Measurements from ENCODE around the gene SLC39A9.
"Not testable (repeated sequence)": the region's sequence is repeated elsewhere in the genome, so short reads cannot be mapped to it uniquely, and the experiment has no call there.

Gene SLC39A9

DNA sequence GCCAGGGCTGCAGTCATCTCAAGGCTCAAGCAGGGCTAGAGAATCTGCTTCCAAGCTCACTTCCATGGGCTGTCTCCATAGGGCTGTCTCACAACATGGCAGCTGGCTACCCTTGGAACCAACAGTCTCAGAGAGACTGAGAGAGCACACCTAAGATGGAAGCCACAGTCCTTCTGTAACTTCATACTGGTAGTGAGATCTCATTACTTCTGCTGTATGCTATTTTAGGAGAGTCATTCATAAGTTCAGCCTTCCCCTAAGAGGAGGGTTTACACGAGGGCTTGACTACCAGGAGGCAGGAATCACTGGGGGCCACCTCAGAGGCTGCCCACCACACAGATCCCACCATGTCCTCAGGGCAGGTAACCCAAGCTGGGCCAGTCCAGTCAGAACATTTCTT lies 30.1 kb upstream of the SLC39A9 start:
- H3K9me3 ChIP-seq (ENCODE audit: control insufficient read depth, insufficient read depth, low read length): no peaks in the 10 kb centered on the region
- no peaks in the 10 kb centered on the region for H3K27me3 ChIP-seq (ENCODE audit: control insufficient read depth, insufficient read depth, low read length)
- no peak overlapping the region for H3K4me3 ChIP-seq (ENCODE audit: low read length)
- no peaks in the 10 kb centered on the region for H3K4me1 ChIP-seq (ENCODE audit: control insufficient read depth, insufficient read depth, low read length)
- no CpG with 5 or more reads among the region's 1 CpG for WGBS (ENCODE audit: insufficient coverage, insufficient read length)
- no peak for DNase-seq (ENCODE audit: low read depth, low spot score)
- no peak overlapping the region for H3K27ac ChIP-seq (ENCODE audit: low read length)
- no peaks in the 10 kb centered on the region for H3K36me3 ChIP-seq (ENCODE audit: control insufficient read depth, insufficient read depth, low read length)

- Histone ChIP-seq H3K9me3 (ENCODE audit: control insufficient read depth, insufficient read depth, low read length) (no peaks in the 10 kb centered on the region), H3K27ac (ENCODE audit: low read length) (no peak overlapping the region), H3K4me3 (ENCODE audit: low read length) (no peak overlapping the region), H3K4me1 (ENCODE audit: control insufficient read depth, insufficient read depth, low read length) (no peaks in the 10 kb centered on the region), H3K36me3 (ENCODE audit: control insufficient read depth, insufficient read depth, low read length) (no peaks in the 10 kb centered on the region), H3K27me3 (ENCODE audit: control insufficient read depth, insufficient read depth, low read length) (no peaks in the 10 kb centered on the region)
- no CpG with 5 or more reads among the region's 5 CpGs for WGBS (ENCODE audit: insufficient coverage, insufficient read length)
- no peak for DNase-seq (ENCODE audit: low read depth, low spot score)
Observed at GRCh38 chr14:69370061-69370460, 28.4 kb upstream of the SLC39A9 start.

- no CpG with 5 or more reads among the region's 3 CpGs for WGBS (ENCODE audit: insufficient coverage, insufficient read length)
- peaks cover 4% of the 10 kb centered on the region; the same call in 1 of the 2 replicates for H3K36me3 ChIP-seq (ENCODE audit: control insufficient read depth, insufficient read depth, low read length)
- DNase-seq (ENCODE audit: low read depth, low spot score): no peak
Observed at GRCh38 chr14:69372146-69372545, 26.3 kb upstream of the SLC39A9 start.

GRCh38 chr14:69373104-69373503 lies 25.4 kb upstream of the SLC39A9 start:
- Histone ChIP-seq H3K4me1 (ENCODE audit: control insufficient read depth, insufficient read depth, low read length) (no peaks in the 10 kb centered on the region), H3K9me3 (ENCODE audit: control insufficient read depth, insufficient read depth, low read length) (no peaks in the 10 kb centered on the region), H3K36me3 (ENCODE audit: control insufficient read depth, insufficient read depth, low read length) (peaks cover 4% of the 10 kb centered on the region; the same call in 1 of the 2 replicates), H3K4me3 (ENCODE audit: low read length) (no peak overlapping the region), H3K27ac (ENCODE audit: low read length) (no peak overlapping the region), H3K27me3 (ENCODE audit: control insufficient read depth, insufficient read depth, low read length) (no peaks in the 10 kb centered on the region)
- no peak for DNase-seq (ENCODE audit: low read depth, low spot score)
- no CpG with 5 or more reads among the region's 1 CpG for WGBS (ENCODE audit: insufficient coverage, insufficient read length)

More at GRCh38 chr14:69372146-69372545, 26.3 kb upstream of the SLC39A9 start:
- H3K27me3 ChIP-seq (ENCODE audit: control insufficient read depth, insufficient read depth, low read length): no peaks in the 10 kb centered on the region
- H3K9me3 ChIP-seq (ENCODE audit: control insufficient read depth, insufficient read depth, low read length): no peaks in the 10 kb centered on the region
- H3K4me3 ChIP-seq (ENCODE audit: low read length): no peak overlapping the region
- H3K27ac ChIP-seq (ENCODE audit: low read length): no peak overlapping the region
- no peaks in the 10 kb centered on the region for H3K4me1 ChIP-seq (ENCODE audit: control insufficient read depth, insufficient read depth, low read length)

DNA sequence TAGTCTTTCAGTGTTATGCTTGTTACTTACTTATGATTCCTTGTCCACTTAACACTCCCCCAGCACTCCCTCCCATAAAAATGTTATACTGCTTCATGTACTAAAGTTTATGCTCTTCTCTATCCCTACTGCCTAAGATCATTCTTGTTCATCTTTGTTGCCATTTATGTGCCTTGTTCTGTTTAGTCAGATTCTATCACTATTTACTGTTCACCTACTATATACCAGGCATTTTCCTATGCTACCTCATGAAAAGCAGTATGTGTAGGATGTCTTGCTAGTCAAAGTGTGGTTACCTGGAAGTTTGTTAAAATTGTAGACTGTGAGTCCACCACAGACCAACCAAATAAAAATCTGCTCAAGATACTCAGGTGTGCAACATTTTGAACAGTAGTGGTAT lies 24.3 kb upstream of the SLC39A9 start:
- no peak for DNase-seq (ENCODE audit: low read depth, low spot score)
- Histone ChIP-seq H3K36me3 (ENCODE audit: control insufficient read depth, insufficient read depth, low read length) (peaks cover 4% of the 10 kb centered on the region; the same call in 1 of the 2 replicates), H3K4me1 (ENCODE audit: control insufficient read depth, insufficient read depth, low read length) (no peaks in the 10 kb centered on the region), H3K27me3 (ENCODE audit: control insufficient read depth, insufficient read depth, low read length) (no peaks in the 10 kb centered on the region), H3K27ac (ENCODE audit: low read length) (no peak overlapping the region), H3K4me3 (ENCODE audit: low read length) (no peak overlapping the region), H3K9me3 (ENCODE audit: control insufficient read depth, insufficient read depth, low read length) (no peaks in the 10 kb centered on the region)

GRCh38 chr14:69375182-69375581 lies 23.3 kb upstream of the SLC39A9 start:
- no peak overlapping the region for H3K4me3 ChIP-seq (ENCODE audit: low read length)
- H3K27ac ChIP-seq (ENCODE audit: low read length): no peak overlapping the region
- no peaks in the 10 kb centered on the region for H3K9me3 ChIP-seq (ENCODE audit: control insufficient read depth, insufficient read depth, low read length)
- WGBS (ENCODE audit: insufficient coverage, insufficient read length): no CpG with 5 or more reads among the region's 3 CpGs
- H3K27me3 ChIP-seq (ENCODE audit: control insufficient read depth, insufficient read depth, low read length): no peaks in the 10 kb centered on the region
- DNase-seq (ENCODE audit: low read depth, low spot score): no peak
- no peaks in the 10 kb centered on the region for H3K4me1 ChIP-seq (ENCODE audit: control insufficient read depth, insufficient read depth, low read length)
- H3K36me3 ChIP-seq (ENCODE audit: control insufficient read depth, insufficient read depth, low read length): peaks cover 4% of the 10 kb centered on the region; the same call in 1 of the 2 replicates

DNA sequence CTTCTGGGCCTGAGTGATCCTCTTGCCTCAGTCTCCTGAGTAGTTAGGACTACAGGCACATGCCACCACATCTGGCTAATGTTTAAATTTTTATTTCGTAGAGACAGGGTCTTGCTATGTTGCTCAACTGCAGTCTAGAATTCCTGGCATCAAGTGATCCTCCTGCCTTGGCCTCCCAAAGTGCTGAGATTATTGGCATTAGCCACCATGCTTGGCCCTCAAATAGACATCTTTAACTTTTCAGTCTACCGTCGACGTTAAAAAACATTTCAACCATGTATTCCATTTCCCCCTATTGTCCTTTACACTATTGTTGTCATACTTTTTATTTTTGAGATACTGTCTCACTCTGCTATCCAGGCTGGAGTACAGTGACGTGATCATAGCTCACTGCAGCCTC lies 22.8 kb upstream of the SLC39A9 start:
- H3K9me3 ChIP-seq (ENCODE audit: control insufficient read depth, insufficient read depth, low read length): no peaks in the 10 kb centered on the region
- DNase-seq (ENCODE audit: low read depth, low spot score): no peak
- H3K27me3 ChIP-seq (ENCODE audit: control insufficient read depth, insufficient read depth, low read length): no peaks in the 10 kb centered on the region
- WGBS (ENCODE audit: insufficient coverage, insufficient read length): 100% methylated on average over 3 of the region's 5 CpGs
- H3K4me1 ChIP-seq (ENCODE audit: control insufficient read depth, insufficient read depth, low read length): no peaks in the 10 kb centered on the region
- no peak overlapping the region for H3K4me3 ChIP-seq (ENCODE audit: low read length)
- H3K27ac ChIP-seq (ENCODE audit: low read length): no peak overlapping the region
- H3K36me3 ChIP-seq (ENCODE audit: control insufficient read depth, insufficient read depth, low read length): peaks cover 4% of the 10 kb centered on the region; the same call in 1 of the 2 replicates

- H3K4me3 ChIP-seq (ENCODE audit: low read length): no peak overlapping the region
- no peaks in the 10 kb centered on the region for H3K9me3 ChIP-seq (ENCODE audit: control insufficient read depth, insufficient read depth, low read length)
- no peak for DNase-seq (ENCODE audit: low read depth, low spot score)
- H3K27me3 ChIP-seq (ENCODE audit: control insufficient read depth, insufficient read depth, low read length): no peaks in the 10 kb centered on the region
- H3K4me1 ChIP-seq (ENCODE audit: control insufficient read depth, insufficient read depth, low read length): no peaks in the 10 kb centered on the region
- H3K36me3 ChIP-seq (ENCODE audit: control insufficient read depth, insufficient read depth, low read length): peaks cover 4% of the 10 kb centered on the region; the same call in 1 of the 2 replicates
- no peak overlapping the region for H3K27ac ChIP-seq (ENCODE audit: low read length)
Observed at GRCh38 chr14:69376439-69376838, 22.1 kb upstream of the SLC39A9 start.

- no CpG with 5 or more reads among the region's 2 CpGs for WGBS (ENCODE audit: insufficient coverage, insufficient read length)
Observed at GRCh38 chr14:69378274-69378673, 20.2 kb upstream of the SLC39A9 start.

DNA sequence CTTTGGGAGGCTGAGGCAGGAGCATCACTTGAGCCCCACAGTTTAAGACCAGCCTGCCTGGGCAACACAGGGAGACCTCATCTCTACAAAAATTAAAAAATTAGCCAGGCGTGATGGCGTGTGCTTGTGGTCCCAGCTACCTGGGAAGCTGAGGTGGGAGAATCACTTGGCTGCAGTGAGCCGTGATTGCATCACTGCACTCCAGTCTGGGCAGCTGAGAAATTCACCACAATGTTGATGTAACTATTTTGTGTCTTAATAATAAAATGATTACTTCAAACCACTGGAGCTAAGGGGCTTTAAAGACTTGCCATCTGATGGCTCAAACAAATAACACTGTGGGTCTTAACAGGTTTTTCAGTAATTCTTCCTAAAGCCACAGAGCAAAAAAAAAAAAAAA lies 11.2 kb upstream of the SLC39A9 start:
- Histone ChIP-seq H3K27ac (ENCODE audit: low read length) (no peak overlapping the region), H3K36me3 (ENCODE audit: control insufficient read depth, insufficient read depth, low read length) (peaks cover 12% of the 10 kb centered on the region; the same call in 1 of the 2 replicates), H3K27me3 (ENCODE audit: control insufficient read depth, insufficient read depth, low read length) (no peaks in the 10 kb centered on the region), H3K4me3 (ENCODE audit: low read length) (no peak overlapping the region), H3K4me1 (ENCODE audit: control insufficient read depth, insufficient read depth, low read length) (no peaks in the 10 kb centered on the region; the same call in 1 of the 2 replicates), H3K9me3 (ENCODE audit: control insufficient read depth, insufficient read depth, low read length) (no peaks in the 10 kb centered on the region)
- WGBS (ENCODE audit: insufficient coverage, insufficient read length): no CpG with 5 or more reads among the region's 3 CpGs
- DNase-seq (ENCODE audit: low read depth, low spot score): no peak

More at GRCh38 chr14:69378274-69378673, 20.2 kb upstream of the SLC39A9 start:
- Histone ChIP-seq H3K4me3 (ENCODE audit: low read length) (no peak overlapping the region), H3K4me1 (ENCODE audit: control insufficient read depth, insufficient read depth, low read length) (no peaks in the 10 kb centered on the region), H3K36me3 (ENCODE audit: control insufficient read depth, insufficient read depth, low read length) (peaks cover 4% of the 10 kb centered on the region; the same call in 1 of the 2 replicates), H3K9me3 (ENCODE audit: control insufficient read depth, insufficient read depth, low read length) (no peaks in the 10 kb centered on the region), H3K27ac (ENCODE audit: low read length) (no peak overlapping the region), H3K27me3 (ENCODE audit: control insufficient read depth, insufficient read depth, low read length) (no peaks in the 10 kb centered on the region)
- DNase-seq (ENCODE audit: low read depth, low spot score): no peak

DNA sequence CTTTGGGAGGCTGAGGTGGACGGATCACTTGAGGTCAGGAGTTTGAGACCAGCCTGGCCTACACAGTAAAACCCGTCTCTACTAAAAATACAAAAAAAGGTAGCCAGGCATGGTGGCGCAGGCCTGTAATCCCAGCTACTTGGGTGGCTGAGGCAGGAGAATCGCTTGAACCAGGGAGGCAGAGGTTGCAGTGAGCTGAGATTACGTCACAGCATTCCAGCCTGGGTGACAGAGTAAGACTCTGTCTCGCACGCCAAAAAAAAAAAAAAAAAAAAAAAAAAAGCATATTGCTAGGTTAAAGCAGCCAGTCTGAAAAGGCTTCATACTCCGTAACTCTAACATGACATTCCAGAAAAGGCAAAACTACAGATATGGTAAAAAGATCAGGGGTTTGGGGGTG lies 7.1 kb upstream of the SLC39A9 start:
- H3K4me3 ChIP-seq (ENCODE audit: low read length); H3K27me3 ChIP-seq (ENCODE audit: control insufficient read depth, insufficient read depth, low read length); H3K9me3 ChIP-seq (ENCODE audit: control insufficient read depth, insufficient read depth, low read length); H3K4me1 ChIP-seq (ENCODE audit: control insufficient read depth, insufficient read depth, low read length); H3K27ac ChIP-seq (ENCODE audit: low read length); DNase-seq (ENCODE audit: low read depth, low spot score): not testable (repeated sequence)
- peaks cover 12% of the 10 kb centered on the region; the same call in 1 of the 2 replicates for H3K36me3 ChIP-seq (ENCODE audit: control insufficient read depth, insufficient read depth, low read length)
- no CpG with 5 or more reads among the region's 8 CpGs for WGBS (ENCODE audit: insufficient coverage, insufficient read length)
